ENCODE data around the gene QRICH2.

GRCh38 chr17:76356803-76357456 is 48.9 kb upstream of the QRICH2 start:
- TF ChIP-seq POLR2A (IDR thresholded peaks at IDR 0.05) (peak; percentile 15), CTCF (IDR thresholded peaks at IDR 0.05) (no peak)
